Islet precursor cell (in vitro differentiated cells): ENCODE data around the gene CFC1B.
"Not testable (repeated sequence)": the region's sequence is repeated elsewhere in the genome, so short reads cannot be mapped to it uniquely, and the experiment has no call there.

Experiments
- DNase-seq: peaks from one replicate; pipeline ENCODE4 v3.0.0-alpha.2; 2018

CFC1B gene

DNA sequence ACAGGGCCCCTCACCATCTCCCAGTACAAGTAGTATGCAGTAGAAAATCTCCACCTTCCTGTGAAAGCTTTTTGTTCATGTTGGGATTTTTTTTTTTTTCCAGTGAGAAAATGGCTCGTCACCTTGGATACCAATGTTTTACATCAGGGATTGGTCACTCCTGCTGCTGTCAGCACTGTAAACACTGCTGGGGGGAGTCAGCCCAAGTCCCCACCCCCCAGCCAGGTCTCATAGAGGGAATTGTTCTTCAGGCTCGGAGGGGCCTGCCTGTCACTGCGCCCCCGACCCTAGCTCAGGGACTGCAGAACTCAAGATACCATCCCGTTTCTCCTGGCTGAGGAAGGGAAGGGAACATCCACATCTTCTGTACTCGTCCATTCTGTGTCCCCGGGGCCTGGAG, at the start of gene CFC1B:
TSS of gene CFC1B (plus strand) at position 231 of the 400 bp plus-strand sequence. CDS start 263 bp downstream, outside the sequence.
- not testable (repeated sequence) for DNase-seq

DNA sequence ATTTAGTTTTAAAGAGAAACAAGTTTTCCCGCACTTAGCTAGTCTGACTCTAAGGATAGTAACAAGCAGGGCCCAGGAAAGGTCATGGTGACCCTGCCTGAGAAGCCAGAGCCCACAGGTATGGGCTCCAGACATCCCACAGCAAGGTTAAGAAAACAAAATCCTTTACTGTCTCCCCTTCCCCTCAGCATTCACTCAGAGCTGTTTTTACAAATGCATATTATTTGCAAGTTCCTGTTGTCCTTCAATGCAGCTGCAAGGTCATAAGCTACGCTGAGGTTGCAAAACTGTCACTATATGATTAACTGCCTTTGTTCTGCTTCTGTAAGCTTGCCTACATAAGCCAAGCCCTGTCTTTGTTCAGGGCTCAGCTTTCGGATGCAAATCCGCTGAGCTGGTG, 29.9 kb upstream of the CFC1B start:
- DNase-seq: not testable (repeated sequence)

DNA sequence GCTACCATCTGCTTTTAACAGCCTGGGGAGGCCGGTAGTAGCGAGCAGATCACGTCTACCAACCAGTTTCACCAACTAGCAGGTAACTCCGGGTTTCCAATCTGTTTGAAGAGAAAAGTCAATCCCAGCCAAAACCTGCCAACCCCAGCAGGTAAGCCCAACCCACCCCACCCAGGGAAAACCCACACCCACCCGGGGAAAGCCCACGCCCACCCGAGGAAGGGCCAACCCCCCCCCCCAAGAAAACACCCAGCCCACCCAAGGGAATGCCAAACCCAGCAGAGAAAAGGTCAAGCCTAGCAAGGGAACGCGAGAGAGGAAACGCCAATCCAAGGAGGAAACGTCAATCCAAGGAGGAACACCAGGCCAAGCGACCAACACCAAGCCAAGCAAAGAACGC, 11.8 kb upstream of the CFC1B start, which contains the start of gene POTEI:
TSS of gene POTEI (minus strand) at position 101 of the 400 bp plus-strand sequence. CDS start at position 8, 93 bp downstream.
- DNase-seq: not testable (repeated sequence)

- not testable (repeated sequence) for DNase-seq
Observed at GRCh38 chr2:130510807-130511746, 9.9 kb upstream of the CFC1B start.

DNA sequence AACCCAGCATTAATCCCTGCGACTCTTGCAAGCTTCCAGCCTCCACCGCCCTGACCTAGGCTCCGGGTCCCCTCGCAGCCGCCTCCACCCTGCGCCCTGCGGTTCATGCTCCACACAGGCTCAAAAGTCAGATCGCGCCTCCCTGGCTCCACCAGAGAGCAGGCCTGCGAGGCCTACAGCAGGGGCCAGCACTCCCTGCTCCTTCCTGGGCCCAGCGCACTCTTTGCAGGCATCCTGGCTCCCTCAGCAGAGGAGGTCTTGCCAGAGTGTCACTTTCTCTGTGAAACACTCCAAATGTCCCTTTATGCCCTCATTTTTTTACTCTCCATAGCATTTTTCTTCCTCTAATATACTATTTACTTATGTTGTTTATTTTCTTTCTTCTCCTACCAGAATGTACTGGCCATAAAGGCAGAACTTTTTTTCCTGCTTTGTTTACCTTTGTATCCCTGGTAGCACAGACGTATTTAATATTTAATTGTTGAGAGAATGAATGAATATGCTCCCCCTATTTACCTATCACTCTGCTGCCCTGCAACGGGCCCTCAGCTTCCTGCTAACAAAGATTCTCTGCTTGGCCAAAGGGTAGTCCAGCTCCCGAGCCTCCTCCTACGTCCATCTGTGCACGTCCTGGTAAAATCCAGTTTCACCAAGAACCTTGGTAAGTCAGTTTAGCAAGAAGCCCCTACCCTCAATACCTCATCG, 9.1 kb upstream of the CFC1B start:
- peak; percentile 0 for DNase-seq

- not testable (repeated sequence) for DNase-seq
Observed at GRCh38 chr2:130518516-130519106, 2.4 kb upstream of the CFC1B start.

- not testable (repeated sequence) for DNase-seq
Observed at GRCh38 chr2:130522390-130522789, 1.4 kb downstream of the CFC1B start.

DNA sequence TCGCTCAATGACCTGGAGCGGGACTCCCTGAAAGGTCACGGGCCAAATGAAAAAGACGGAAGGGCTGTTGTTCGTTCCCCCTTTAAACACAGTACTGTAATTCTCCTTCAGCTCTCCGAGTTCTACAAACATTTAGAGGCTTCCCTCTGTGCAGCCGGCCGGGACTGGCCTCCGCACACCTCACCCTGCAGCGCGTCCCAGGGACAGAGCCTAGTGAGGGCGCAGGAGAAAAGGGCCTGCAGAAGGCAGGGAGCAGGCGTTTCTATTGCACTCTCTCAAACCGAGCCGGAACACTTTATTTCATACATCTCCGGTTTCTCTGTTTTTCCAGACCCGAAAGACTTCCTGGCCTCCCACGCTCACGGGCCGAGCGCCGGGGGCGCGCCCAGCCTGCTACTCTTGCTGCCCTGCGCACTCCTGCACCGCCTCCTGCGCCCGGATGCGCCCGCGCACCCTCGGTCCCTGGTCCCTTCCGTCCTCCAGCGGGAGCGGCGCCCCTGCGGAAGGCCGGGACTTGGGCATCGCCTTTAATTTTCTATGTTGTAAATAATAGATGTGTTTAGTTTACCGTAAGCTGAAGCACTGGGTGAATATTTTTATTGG, 6.4 kb downstream of the CFC1B start:
- not testable (repeated sequence) for DNase-seq

GRCh38 chr2:130529545-130529944, 8.5 kb downstream of the CFC1B start:
- not testable (repeated sequence) for DNase-seq

GRCh38 chr2:130530212-130530611, 9.2 kb downstream of the CFC1B start:
- not testable (repeated sequence) for DNase-seq

- not testable (repeated sequence) for DNase-seq
Observed at GRCh38 chr2:130531225-130531624, 10.2 kb downstream of the CFC1B start.

DNA sequence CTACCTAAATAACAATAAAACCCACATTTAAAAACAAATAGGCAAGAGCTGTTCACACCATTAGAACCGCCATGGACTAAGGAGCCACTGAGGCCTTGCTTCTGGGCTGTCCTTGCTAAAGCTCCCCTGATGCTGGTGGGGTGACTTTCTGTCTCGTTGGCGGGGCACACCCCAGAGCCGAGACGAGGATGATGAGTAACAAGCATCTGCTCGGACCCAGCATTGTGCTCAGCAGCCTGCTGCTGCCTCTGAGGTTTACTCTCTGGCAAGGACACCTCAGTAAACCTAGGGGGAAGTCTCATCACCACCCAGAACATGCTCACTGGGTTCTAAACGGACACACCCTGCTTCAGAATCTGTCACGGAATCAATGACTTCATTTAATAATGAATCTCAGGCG, 10.7 kb downstream of the CFC1B start:
- DNase-seq: not testable (repeated sequence)

GRCh38 chr2:130536654-130537053, 15.6 kb downstream of the CFC1B start:
- DNase-seq: not testable (repeated sequence)

DNA sequence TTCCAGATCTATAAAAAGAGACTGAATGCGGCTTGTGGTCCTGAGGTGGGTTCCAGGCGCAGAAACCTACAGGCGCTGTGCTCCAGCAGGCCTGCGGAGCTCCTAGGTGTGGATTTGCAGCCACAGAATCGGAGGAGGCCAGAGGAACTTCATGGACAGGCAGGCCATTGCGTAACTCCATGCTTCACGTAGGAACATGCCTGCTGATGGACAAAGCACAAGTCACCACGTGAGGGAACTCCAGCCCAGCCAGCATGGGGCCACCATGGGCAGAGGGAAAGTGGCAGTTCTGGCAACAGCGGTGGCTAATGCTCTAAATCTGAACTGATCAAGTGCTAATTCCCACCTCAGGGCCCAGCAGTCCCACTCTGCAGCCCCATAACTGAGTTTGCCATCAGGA, 17.2 kb downstream of the CFC1B start:
- DNase-seq: not testable (repeated sequence)

GRCh38 chr2:130542789-130543188, 21.8 kb downstream of the CFC1B start:
- not testable (repeated sequence) for DNase-seq

- not testable (repeated sequence) for DNase-seq
Observed at GRCh38 chr2:130543785-130544528, 22.9 kb downstream of the CFC1B start.

DNA sequence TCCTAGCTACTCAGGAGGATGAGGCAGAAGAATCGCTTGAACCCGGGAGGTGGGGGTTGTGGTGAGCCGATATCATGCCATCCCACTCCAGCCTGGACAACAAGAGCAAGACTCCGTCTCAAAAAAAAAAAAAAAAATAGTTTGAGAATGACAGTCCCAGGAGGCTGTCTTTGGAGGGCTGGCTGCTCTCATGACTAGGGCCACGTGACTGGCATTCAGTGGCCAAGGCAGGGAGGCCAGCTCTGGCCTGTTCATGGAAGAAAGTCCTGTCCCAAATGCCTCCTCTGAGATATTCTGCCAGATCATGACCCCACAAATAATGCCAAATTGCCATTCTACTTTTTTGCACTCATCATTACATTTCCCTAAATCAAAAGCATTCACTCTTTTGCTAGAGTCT, 24.0 kb downstream of the CFC1B start:
- not testable (repeated sequence) for DNase-seq

DNA sequence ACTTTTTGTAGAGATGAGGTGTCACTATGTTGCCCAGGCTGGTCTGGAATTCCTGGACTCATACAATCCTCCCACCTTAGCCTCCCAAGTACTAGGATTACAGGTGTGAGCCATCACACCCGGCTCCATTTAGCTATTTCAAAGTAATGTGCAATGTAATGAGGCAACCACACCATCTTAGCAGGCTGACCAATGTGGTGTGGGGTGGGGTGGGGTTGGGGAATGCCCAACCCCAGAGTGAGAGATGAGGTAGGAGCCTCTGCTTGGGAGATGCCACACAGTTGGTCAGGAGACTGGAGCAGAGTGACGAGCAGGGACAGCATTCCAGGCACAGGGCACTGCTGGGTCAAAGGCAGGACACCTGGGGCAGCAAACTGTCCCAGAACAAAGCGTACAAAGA, 27.4 kb downstream of the CFC1B start:
- not testable (repeated sequence) for DNase-seq

DNA sequence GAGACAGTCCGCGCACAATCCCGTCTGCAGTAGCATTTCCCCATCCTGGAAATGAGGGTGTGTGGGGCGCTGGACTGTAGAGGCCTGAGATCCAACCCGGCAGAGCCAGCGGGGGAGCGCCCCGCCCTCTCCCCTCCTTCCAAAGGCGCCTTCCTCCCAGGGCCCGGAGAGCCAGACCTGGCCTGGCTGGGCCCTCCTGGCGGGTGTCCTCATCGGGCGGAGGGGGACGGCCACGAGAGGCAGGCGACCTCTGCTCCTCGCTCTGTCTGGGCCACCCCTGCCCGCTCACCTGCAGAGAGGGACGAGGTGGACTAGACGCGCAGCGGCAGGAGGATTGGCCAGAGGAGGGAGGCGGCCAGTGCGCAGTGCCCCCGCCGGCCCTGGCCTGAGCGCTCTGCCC, 28.5 kb downstream of the CFC1B start:
- DNase-seq: not testable (repeated sequence)

DNA sequence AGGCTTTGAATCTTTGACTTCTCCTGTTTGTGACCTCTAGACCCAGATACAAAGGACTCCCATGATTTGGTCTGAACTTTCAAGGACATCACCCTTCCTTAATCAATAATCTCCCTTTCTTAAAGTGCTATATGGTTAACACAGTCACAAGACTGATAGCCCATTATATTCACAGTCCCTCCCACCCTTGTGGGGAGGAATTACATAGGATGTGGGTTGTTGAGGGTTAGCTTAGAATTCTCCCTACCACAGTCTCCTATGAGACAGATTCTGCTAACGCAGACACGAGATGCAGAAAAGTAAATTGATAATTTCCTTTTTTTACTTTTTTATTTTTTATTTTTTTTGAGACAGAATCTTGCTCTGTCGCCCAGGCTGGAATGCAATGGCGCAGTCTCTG, 33.2 kb downstream of the CFC1B start:
- not testable (repeated sequence) for DNase-seq

DNA sequence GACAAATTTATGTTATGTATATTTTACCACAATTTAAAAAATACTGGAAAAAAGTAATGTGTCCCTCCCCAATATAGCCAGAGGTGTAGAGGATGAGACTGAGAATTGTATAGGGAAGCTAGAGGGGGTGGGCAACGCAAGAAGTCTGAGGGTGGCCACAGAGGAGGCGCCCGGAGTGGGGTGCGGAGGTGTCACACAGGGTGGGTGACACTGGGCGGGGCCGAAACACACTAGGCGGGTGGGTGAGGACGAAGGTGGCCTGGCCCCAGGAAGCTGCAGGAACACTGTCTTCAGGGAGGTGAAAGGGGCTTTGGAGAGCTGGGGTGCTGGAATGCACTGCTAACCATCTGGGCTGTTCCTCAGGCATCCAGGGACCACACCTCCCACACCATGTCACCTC, 35.4 kb downstream of the CFC1B start:
- DNase-seq: not testable (repeated sequence)

- not testable (repeated sequence) for DNase-seq
Observed at GRCh38 chr2:130566165-130566564, 45.1 kb downstream of the CFC1B start.
